ENCODE measurements around the gene STX12.
A peak's percentile ranks its signal among the peaks of the same experiment; 100 is the strongest.

Gene STX12

GRCh38 chr1:27726173-27727044 lies 46.6 kb upstream of the STX12 start:
- no peak overlapping the region for H4K91ac ChIP-seq (ENCODE audit: low read depth, low read length, poor library complexity)
- no peak overlapping the region for H2AK5ac ChIP-seq (ENCODE audit: low read depth, low read length)
- no peak overlapping the region for H2BK120ac ChIP-seq (ENCODE audit: low read depth, low read length)
- WGBS, 2 donors (ENCODE audit: extremely low coverage in 2 of 2, insufficient read length in 2 of 2, insufficient replicate concordance in 1 of 2), result no CpG with 5 or more reads among the region's 46 CpGs
- no peak overlapping the region for H3K4ac ChIP-seq (ENCODE audit: low read length)
- H3K4me2 ChIP-seq (ENCODE audit: insufficient read depth, low read length, poor library complexity, severe bottlenecking), result peak overlapping the region; percentile 74
- H2AFZ ChIP-seq (ENCODE audit: low read length), result peak overlapping the region; percentile 94
- peak overlapping the region; percentile 78 to 88 for H3K4me3 ChIP-seq (ENCODE audit: low read length in 2 of 2)
- H3K27me3 ChIP-seq (ENCODE audit: control insufficient read depth in 3 of 3, insufficient read depth in 3 of 3, low read depth in 1 of 3, low read length in 3 of 3), result no peaks in the 10 kb centered on the region
- H3K14ac ChIP-seq (ENCODE audit: low read length), result peak overlapping the region; percentile 56
- H2BK5ac ChIP-seq (ENCODE audit: low read length), result no peak overlapping the region
- H3K18ac ChIP-seq (ENCODE audit: low read length), result peak overlapping the region; percentile 95
- no peak overlapping the region for H2BK15ac ChIP-seq (ENCODE audit: low read length)
- H3K36me3 ChIP-seq (replicated peaks in 1 of 2; ENCODE audit: control insufficient read depth in 2 of 2, insufficient read depth in 2 of 2, low read length in 2 of 2), result peaks cover 1 to 23% of the 10 kb centered on the region in 2 donors
- H3K79me1 ChIP-seq (ENCODE audit: low read depth, low read length), result no peaks in the 10 kb centered on the region
- H3K27ac ChIP-seq (replicated peaks; ENCODE audit: low read length), result peak overlapping the region; percentile 65
- H3K9ac ChIP-seq (ENCODE audit: low read depth, low read length, poor library complexity), result peak overlapping the region; percentile 81
- peaks cover 7 to 13% of the 10 kb centered on the region in 2 donors for H3K4me1 ChIP-seq (ENCODE audit: control insufficient read depth in 2 of 2, insufficient read depth in 1 of 2, low read depth in 1 of 2, low read length in 2 of 2)
- H2BK12ac ChIP-seq (ENCODE audit: low read length), result no peak overlapping the region
- peak overlapping the region; percentile 80 for H3K23ac ChIP-seq (ENCODE audit: low read depth, low read length, poor library complexity)
- H3K9me3 ChIP-seq (replicated peaks in 1 of 2; ENCODE audit: control insufficient read depth in 2 of 2, insufficient read depth in 1 of 2, low read depth in 1 of 2, low read length in 2 of 2), result no peaks in the 10 kb centered on the region
- no peak for DNase-seq (ENCODE audit: low spot score)
- H4K8ac ChIP-seq (ENCODE audit: low read depth, low read length), result no peak overlapping the region

GRCh38 chr1:27727126-27727525 lies 45.9 kb upstream of the STX12 start:
- DNase-seq (ENCODE audit: low spot score), result no peak
- Histone ChIP-seq H3K4ac (ENCODE audit: low read length) (no peak overlapping the region), H3K23ac (ENCODE audit: low read depth, low read length, poor library complexity) (no peak overlapping the region), H3K14ac (ENCODE audit: low read length) (no peak overlapping the region), H2BK5ac (ENCODE audit: low read length) (no peak overlapping the region), H2BK12ac (ENCODE audit: low read length) (no peak overlapping the region), H2AK5ac (ENCODE audit: low read depth, low read length) (no peak overlapping the region), H3K18ac (ENCODE audit: low read length) (no peak overlapping the region), H3K4me3 (ENCODE audit: low read length in 2 of 2) (peak overlapping the region in 1 of 2 donors; percentile 78), H4K91ac (ENCODE audit: low read depth, low read length, poor library complexity) (no peak overlapping the region), H2AFZ (ENCODE audit: low read length) (no peak overlapping the region), H3K4me1 (ENCODE audit: control insufficient read depth in 2 of 2, insufficient read depth in 1 of 2, low read depth in 1 of 2, low read length in 2 of 2) (peaks cover 5 to 13% of the 10 kb centered on the region in 2 donors), H4K8ac (ENCODE audit: low read depth, low read length) (no peak overlapping the region), H3K36me3 (replicated peaks in 1 of 2; ENCODE audit: control insufficient read depth in 2 of 2, insufficient read depth in 2 of 2, low read length in 2 of 2) (peaks cover 1 to 23% of the 10 kb centered on the region in 2 donors), H3K27ac (replicated peaks; ENCODE audit: low read length) (no peak overlapping the region), H3K4me2 (ENCODE audit: insufficient read depth, low read length, poor library complexity, severe bottlenecking) (no peak overlapping the region), H3K9me3 (replicated peaks in 1 of 2; ENCODE audit: control insufficient read depth in 2 of 2, insufficient read depth in 1 of 2, low read depth in 1 of 2, low read length in 2 of 2) (no peaks in the 10 kb centered on the region), H2BK15ac (ENCODE audit: low read length) (no peak overlapping the region), H3K27me3 (ENCODE audit: control insufficient read depth in 3 of 3, insufficient read depth in 3 of 3, low read depth in 1 of 3, low read length in 3 of 3) (no peaks in the 10 kb centered on the region), H2BK120ac (ENCODE audit: low read depth, low read length) (no peak overlapping the region), H3K9ac (ENCODE audit: low read depth, low read length, poor library complexity) (no peak overlapping the region), H3K79me1 (ENCODE audit: low read depth, low read length) (no peaks in the 10 kb centered on the region)
- no CpG with 5 or more reads among the region's 3 CpGs for whole genome bisulfite sequencing, 2 donors (ENCODE audit: extremely low coverage in 2 of 2, insufficient read length in 2 of 2, insufficient replicate concordance in 1 of 2)

- Histone ChIP-seq H3K27ac (replicated peaks; ENCODE audit: low read length) (no peak overlapping the region), H3K4me1 (ENCODE audit: control insufficient read depth in 2 of 2, insufficient read depth in 1 of 2, low read depth in 1 of 2, low read length in 2 of 2) (no peaks in the 10 kb centered on the region), H2BK120ac (ENCODE audit: low read depth, low read length) (no peak overlapping the region), H3K9me3 (replicated peaks in 1 of 2; ENCODE audit: control insufficient read depth in 2 of 2, insufficient read depth in 1 of 2, low read depth in 1 of 2, low read length in 2 of 2) (no peaks in the 10 kb centered on the region), H3K4me3 (ENCODE audit: low read length in 2 of 2) (no peak overlapping the region), H2BK12ac (ENCODE audit: low read length) (no peak overlapping the region), H3K36me3 (replicated peaks in 1 of 2; ENCODE audit: control insufficient read depth in 2 of 2, insufficient read depth in 2 of 2, low read length in 2 of 2) (peaks cover 8 to 41% of the 10 kb centered on the region in 2 donors), H4K8ac (ENCODE audit: low read depth, low read length) (no peak overlapping the region), H3K4me2 (ENCODE audit: insufficient read depth, low read length, poor library complexity, severe bottlenecking) (no peak overlapping the region), H2BK15ac (ENCODE audit: low read length) (no peak overlapping the region), H3K27me3 (ENCODE audit: control insufficient read depth in 3 of 3, insufficient read depth in 3 of 3, low read depth in 1 of 3, low read length in 3 of 3) (no peaks in the 10 kb centered on the region), H3K9ac (ENCODE audit: low read depth, low read length, poor library complexity) (no peak overlapping the region), H3K23ac (ENCODE audit: low read depth, low read length, poor library complexity) (no peak overlapping the region), H2BK5ac (ENCODE audit: low read length) (no peak overlapping the region), H3K18ac (ENCODE audit: low read length) (no peak overlapping the region), H3K79me1 (ENCODE audit: low read depth, low read length) (no peaks in the 10 kb centered on the region), H2AK5ac (ENCODE audit: low read depth, low read length) (no peak overlapping the region), H4K91ac (ENCODE audit: low read depth, low read length, poor library complexity) (no peak overlapping the region), H3K14ac (ENCODE audit: low read length) (no peak overlapping the region), H2AFZ (ENCODE audit: low read length) (no peak overlapping the region), H3K4ac (ENCODE audit: low read length) (no peak overlapping the region)
- WGBS, 2 donors (ENCODE audit: extremely low coverage in 2 of 2, insufficient read length in 2 of 2, insufficient replicate concordance in 1 of 2), result no CpG with 5 or more reads among the region's 3 CpGs
- no peak for DNase-seq (ENCODE audit: low spot score)
Measured at GRCh38 chr1:27736252-27736651, 36.8 kb upstream of the STX12 start.

- Histone ChIP-seq H2BK12ac (ENCODE audit: low read length) (no peak overlapping the region), H2BK120ac (ENCODE audit: low read depth, low read length) (no peak overlapping the region), H3K23ac (ENCODE audit: low read depth, low read length, poor library complexity) (no peak overlapping the region), H3K4me1 (ENCODE audit: control insufficient read depth in 2 of 2, insufficient read depth in 1 of 2, low read depth in 1 of 2, low read length in 2 of 2) (no peaks in the 10 kb centered on the region), H3K36me3 (replicated peaks in 1 of 2; ENCODE audit: control insufficient read depth in 2 of 2, insufficient read depth in 2 of 2, low read length in 2 of 2) (peaks cover 11 to 34% of the 10 kb centered on the region in 2 donors), H3K79me1 (ENCODE audit: low read depth, low read length) (no peaks in the 10 kb centered on the region), H2AFZ (ENCODE audit: low read length) (no peak overlapping the region), H2AK5ac (ENCODE audit: low read depth, low read length) (no peak overlapping the region), H3K14ac (ENCODE audit: low read length) (no peak overlapping the region), H4K8ac (ENCODE audit: low read depth, low read length) (no peak overlapping the region), H3K9me3 (replicated peaks in 1 of 2; ENCODE audit: control insufficient read depth in 2 of 2, insufficient read depth in 1 of 2, low read depth in 1 of 2, low read length in 2 of 2) (no peaks in the 10 kb centered on the region), H2BK5ac (ENCODE audit: low read length) (no peak overlapping the region), H3K4me3 (ENCODE audit: low read length in 2 of 2) (no peak overlapping the region), H3K4ac (ENCODE audit: low read length) (no peak overlapping the region), H3K9ac (ENCODE audit: low read depth, low read length, poor library complexity) (no peak overlapping the region), H2BK15ac (ENCODE audit: low read length) (no peak overlapping the region), H3K18ac (ENCODE audit: low read length) (no peak overlapping the region), H3K4me2 (ENCODE audit: insufficient read depth, low read length, poor library complexity, severe bottlenecking) (no peak overlapping the region), H3K27ac (replicated peaks; ENCODE audit: low read length) (no peak overlapping the region), H4K91ac (ENCODE audit: low read depth, low read length, poor library complexity) (no peak overlapping the region), H3K27me3 (ENCODE audit: control insufficient read depth in 3 of 3, insufficient read depth in 3 of 3, low read depth in 1 of 3, low read length in 3 of 3) (no peaks in the 10 kb centered on the region)
- no CpG with 5 or more reads among the region's 6 CpGs for WGBS, 2 donors (ENCODE audit: extremely low coverage in 2 of 2, insufficient read length in 2 of 2, insufficient replicate concordance in 1 of 2)
- DNase-seq (ENCODE audit: low spot score), result no peak
Measured at GRCh38 chr1:27741121-27741520, 31.9 kb upstream of the STX12 start.
